Measurements from ENCODE around the gene MMP24. TPM values are rescaled to one million over a fixed set of nuclear protein-coding genes. Genes with fewer than 3 reads are reported as not detected.

The MMP24 gene
- total and polyA plus RNA-seq, 2 experiments from 2014 or later = 0.69 to 1.2 TPM

GRCh38 chr20:35240083-35240810, 13.8 kb downstream of the MMP24 start:
- Histone ChIP-seq H3K36me3 (replicated peaks; ENCODE audit: insufficient read depth, low read depth) (no peaks in the 10 kb centered on the region), H3K79me2 (no peaks in the 10 kb centered on the region), H2AFZ (no peak overlapping the region), H3K4me1 (ENCODE audit: insufficient read depth) (no peaks in the 10 kb centered on the region), H3K27me3 (no peaks in the 10 kb centered on the region), H3K9me2 (replicated peaks; ENCODE audit: insufficient read depth) (no peaks in the 10 kb centered on the region), H3K4me3 (no peak overlapping the region), H4K20me1 (ENCODE audit: insufficient read depth, poor library complexity, severe bottlenecking) (no peaks in the 10 kb centered on the region), H3K4me2 (no peak overlapping the region), H3K9me3 (ENCODE audit: low read depth) (no peaks in the 10 kb centered on the region), H3K27ac (no peak overlapping the region)
- no peak for DNase-seq (ENCODE audit: low spot score)
- TF ChIP-seq EZH2phosphoT487 (IDR thresholded peaks at IDR 0.05; ENCODE audit: low read depth, severe bottlenecking, unreplicated experiment) (no peak), CTCF (IDR thresholded peaks at IDR 0.05; ENCODE audit: poor library complexity) (no peak), EZH2 (IDR thresholded peaks at IDR 0.05; ENCODE audit: borderline replicate concordance) (no peak)
- WGBS (ENCODE audit: low lambda C conversion rate, missing lambda C conversion rate) = 55% methylated on average over 5 of the region's 5 CpGs

- Histone ChIP-seq H3K36me3 (replicated peaks; ENCODE audit: insufficient read depth, low read depth) (no peaks in the 10 kb centered on the region), H3K27me3 (no peaks in the 10 kb centered on the region), H3K9me2 (replicated peaks; ENCODE audit: insufficient read depth) (no peaks in the 10 kb centered on the region), H3K79me2 (no peaks in the 10 kb centered on the region), H3K4me3 (no peak overlapping the region), H3K27ac (no peak overlapping the region), H3K4me2 (no peak overlapping the region), H3K9me3 (ENCODE audit: low read depth) (no peaks in the 10 kb centered on the region), H4K20me1 (ENCODE audit: insufficient read depth, poor library complexity, severe bottlenecking) (no peaks in the 10 kb centered on the region), H2AFZ (no peak overlapping the region), H3K4me1 (ENCODE audit: insufficient read depth) (no peaks in the 10 kb centered on the region)
- TF ChIP-seq EZH2 (IDR thresholded peaks at IDR 0.05; ENCODE audit: borderline replicate concordance) (no peak), EZH2phosphoT487 (IDR thresholded peaks at IDR 0.05; ENCODE audit: low read depth, severe bottlenecking, unreplicated experiment) (no peak), CTCF (IDR thresholded peaks at IDR 0.05; ENCODE audit: poor library complexity) (no peak)
- DNase-seq (ENCODE audit: low spot score) = no peak
- 75% methylated on average over 2 of the region's 2 CpGs for WGBS (ENCODE audit: low lambda C conversion rate, missing lambda C conversion rate)
These were observed 14.4 kb downstream of the MMP24 start for GRCh38 chr20:35240811-35241293.

DNA sequence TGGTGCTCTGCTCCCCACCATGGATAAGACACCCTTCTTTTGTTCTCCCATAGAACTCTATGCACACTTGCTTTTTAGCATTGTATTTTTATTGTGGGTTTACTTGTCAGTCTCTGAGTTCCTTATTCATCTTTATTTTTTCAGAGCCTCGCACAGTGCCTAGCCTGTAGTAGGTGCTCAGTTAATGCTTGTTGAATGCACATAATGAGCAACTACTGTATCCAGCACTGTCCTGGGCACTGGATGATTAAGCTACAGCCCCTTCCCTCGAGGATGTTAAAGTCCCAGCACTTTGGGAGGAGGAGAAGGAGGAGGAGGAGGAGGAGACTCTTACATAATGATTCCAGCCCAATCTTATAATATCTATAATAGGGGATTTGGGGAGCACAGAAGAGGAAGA, 16.8 kb downstream of the MMP24 start:
- Histone ChIP-seq H3K4me3 (no peak overlapping the region), H3K9me3 (ENCODE audit: low read depth) (no peaks in the 10 kb centered on the region), H3K4me1 (ENCODE audit: insufficient read depth) (no peaks in the 10 kb centered on the region), H3K9me2 (replicated peaks; ENCODE audit: insufficient read depth) (no peaks in the 10 kb centered on the region), H2AFZ (no peak overlapping the region), H3K4me2 (no peak overlapping the region), H4K20me1 (ENCODE audit: insufficient read depth, poor library complexity, severe bottlenecking) (no peaks in the 10 kb centered on the region), H3K27me3 (no peaks in the 10 kb centered on the region), H3K79me2 (no peaks in the 10 kb centered on the region), H3K36me3 (replicated peaks; ENCODE audit: insufficient read depth, low read depth) (no peaks in the 10 kb centered on the region), H3K27ac (no peak overlapping the region)
- 64% methylated on average over 2 of the region's 2 CpGs for WGBS (ENCODE audit: low lambda C conversion rate, missing lambda C conversion rate)
- TF ChIP-seq EZH2 (IDR thresholded peaks at IDR 0.05; ENCODE audit: borderline replicate concordance) = no peak
- no peak for TF ChIP-seq CTCF (IDR thresholded peaks at IDR 0.05; ENCODE audit: poor library complexity)
- no peak for TF ChIP-seq EZH2phosphoT487 (IDR thresholded peaks at IDR 0.05; ENCODE audit: low read depth, severe bottlenecking, unreplicated experiment)
- no peak for DNase-seq (ENCODE audit: low spot score)
